AG09309 (cell line): ENCODE measurements around the gene CDKN3.

Source experiments
- DNase-seq: peaks from one replicate; pipeline ENCODE4 v3.0.0-alpha.2; 2010; ENCODE audit warnings: low read depth
- H3K4me3 ChIP-seq: 2 replicates; pipeline ENCODE4 v1.5.1; 2011; ENCODE audit warnings: mild to moderate bottlenecking, low read depth, low read length, moderate library complexity; ENCODE audit not compliant: control insufficient read depth
- TF ChIP-seq, protein P1 (sequence below): IDR thresholded peaks from 2 replicates; pipeline ENCODE4 v1.5.1; 2011; ENCODE audit warnings: mild to moderate bottlenecking, low read depth, low read length, inconsistent platforms; ENCODE audit not compliant: insufficient read depth, control insufficient read depth; ENCODE audit errors: missing control alignments

Gene CDKN3, protein sequence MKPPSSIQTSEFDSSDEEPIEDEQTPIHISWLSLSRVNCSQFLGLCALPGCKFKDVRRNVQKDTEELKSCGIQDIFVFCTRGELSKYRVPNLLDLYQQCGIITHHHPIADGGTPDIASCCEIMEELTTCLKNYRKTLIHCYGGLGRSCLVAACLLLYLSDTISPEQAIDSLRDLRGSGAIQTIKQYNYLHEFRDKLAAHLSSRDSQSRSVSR

DNA sequence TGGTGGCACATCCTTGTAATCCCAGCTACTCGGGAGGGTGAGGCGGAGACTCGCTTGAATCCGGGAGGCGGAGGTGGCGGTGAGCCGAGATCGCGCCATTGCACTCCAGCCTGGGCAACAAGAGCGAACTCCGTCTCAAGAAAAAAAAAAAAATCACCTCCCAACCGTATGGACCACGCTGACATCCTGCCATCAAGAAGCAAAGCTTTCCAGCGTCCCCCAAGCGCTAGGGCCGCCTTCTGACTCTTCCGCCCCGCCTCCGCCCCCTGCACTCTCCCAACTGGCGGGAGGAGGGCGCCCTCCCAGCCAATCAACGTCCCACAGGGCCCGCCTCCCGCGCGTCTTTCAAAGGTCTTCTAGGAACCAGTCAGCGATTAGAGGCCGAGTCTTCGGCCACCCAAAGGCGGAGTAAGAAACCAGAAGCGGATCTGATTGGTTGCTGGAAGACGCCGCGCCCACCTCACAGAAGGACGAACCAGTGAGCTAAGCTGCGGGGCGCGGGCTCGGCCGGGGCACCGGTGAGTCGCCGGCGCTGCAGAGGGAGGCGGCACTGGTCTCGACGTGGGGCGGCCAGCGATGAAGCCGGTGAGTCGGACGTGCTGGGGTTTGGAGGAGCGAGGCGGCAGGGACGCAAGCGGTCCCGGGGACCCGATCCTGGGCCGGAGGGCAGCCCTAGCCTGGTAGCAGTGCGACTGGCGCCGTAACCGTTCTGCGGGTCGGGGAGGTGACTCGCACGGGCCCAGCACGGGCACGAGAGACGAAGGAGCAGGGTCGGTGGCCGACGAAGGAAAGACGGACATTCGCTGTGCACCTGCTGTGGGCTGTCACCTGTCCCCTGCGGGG is at the start of gene CDKN3:
Gene CDKN3, plus strand, starts transcription at position 515 of the 843 bp plus-strand sequence. Its CDS starts 62 bp downstream, at position 577.
- peak; percentile 96 for DNase-seq
- peak within 1 kb of the TSS; percentile 97 for H3K4me3 ChIP-seq
- TF ChIP-seq, protein P1, sequence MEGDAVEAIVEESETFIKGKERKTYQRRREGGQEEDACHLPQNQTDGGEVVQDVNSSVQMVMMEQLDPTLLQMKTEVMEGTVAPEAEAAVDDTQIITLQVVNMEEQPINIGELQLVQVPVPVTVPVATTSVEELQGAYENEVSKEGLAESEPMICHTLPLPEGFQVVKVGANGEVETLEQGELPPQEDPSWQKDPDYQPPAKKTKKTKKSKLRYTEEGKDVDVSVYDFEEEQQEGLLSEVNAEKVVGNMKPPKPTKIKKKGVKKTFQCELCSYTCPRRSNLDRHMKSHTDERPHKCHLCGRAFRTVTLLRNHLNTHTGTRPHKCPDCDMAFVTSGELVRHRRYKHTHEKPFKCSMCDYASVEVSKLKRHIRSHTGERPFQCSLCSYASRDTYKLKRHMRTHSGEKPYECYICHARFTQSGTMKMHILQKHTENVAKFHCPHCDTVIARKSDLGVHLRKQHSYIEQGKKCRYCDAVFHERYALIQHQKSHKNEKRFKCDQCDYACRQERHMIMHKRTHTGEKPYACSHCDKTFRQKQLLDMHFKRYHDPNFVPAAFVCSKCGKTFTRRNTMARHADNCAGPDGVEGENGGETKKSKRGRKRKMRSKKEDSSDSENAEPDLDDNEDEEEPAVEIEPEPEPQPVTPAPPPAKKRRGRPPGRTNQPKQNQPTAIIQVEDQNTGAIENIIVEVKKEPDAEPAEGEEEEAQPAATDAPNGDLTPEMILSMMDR, result peak; percentile 44

DNA sequence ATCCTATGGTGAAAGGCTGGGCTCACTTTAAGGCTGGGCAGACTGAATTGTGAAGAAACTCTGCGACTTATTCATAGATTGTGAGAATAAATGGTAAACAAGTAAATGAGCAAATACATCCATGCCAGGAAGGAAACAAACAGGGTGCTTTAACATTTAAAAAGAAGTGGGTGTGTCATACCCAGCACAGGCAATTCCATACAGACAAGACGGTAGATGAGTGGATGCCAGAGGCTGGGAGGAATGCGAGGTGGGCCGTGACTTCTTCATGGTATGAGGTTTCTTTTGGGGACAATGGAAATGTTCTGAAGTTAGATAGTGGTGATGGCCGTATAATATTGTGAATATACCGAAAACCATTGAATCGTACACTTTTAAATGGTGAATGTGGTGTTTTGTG is 49.8 kb upstream of the CDKN3 start:
- no peak overlapping the region for H3K4me3 ChIP-seq
- no peak for DNase-seq
- TF ChIP-seq, protein P1, result no peak

DNA sequence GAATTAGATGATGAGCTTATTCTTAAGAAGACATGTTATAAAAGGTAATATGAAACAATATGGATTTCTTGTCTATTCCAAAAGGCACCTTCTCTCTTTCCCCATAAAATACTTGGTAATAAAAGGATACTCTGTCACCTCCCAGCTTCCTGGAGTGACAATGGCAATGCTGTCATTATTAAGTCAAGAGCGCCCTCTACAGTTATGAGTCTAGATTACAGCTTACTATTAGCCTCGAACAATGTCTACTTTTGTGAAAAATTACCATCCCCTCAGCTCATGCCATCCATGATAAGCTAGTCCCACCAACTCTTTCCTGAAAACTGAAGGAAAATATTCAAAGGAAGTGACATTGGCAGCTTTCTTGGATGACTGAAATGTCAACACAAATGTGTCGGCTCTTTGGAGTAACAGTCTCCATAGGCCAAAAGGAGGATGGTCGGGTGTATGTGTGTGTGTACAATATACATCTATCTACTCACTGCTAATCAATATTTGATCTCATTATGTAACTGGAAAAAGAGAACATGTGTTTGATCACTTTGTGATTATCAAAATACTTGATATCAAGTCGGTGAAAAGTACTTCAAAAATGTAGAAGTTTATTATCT is 48.7 kb upstream of the CDKN3 start:
- TF ChIP-seq, protein P1, result peak; percentile 63
- H3K4me3 ChIP-seq, result no peak overlapping the region
- DNase-seq, result no peak

DNA sequence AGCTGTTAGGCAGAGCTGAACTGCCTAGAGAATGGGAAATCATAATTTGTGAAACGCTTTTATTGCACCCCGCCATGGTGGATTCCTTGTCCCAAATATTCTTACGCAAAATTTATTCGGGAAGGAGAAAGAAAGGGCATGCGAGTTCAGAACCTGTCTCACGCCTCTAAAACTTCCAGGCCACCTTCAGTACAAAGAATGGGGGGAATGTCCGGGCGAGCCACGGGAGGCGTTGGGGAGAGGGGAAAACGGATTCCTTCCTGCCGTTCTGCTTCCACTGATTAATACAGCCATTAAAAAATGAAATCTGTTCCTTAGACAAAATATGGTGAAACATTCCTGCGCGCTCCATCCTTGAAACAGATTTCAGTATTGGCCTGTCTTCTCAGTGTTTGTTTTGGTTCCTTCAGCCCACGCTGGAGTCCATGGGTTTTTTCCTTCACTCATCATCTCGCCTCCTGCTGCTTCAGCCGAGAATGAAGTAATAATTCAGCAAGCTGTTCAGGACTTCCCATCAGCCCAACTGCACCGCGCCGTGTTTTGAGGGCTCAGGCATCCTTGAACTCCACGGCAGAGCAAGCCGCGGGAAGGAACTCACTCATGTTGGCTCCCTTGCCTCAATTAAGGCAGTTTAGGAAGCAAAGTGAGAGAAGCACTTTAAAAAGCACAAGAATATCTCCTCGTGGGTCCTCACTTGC is 47.7 kb upstream of the CDKN3 start:
- H3K4me3 ChIP-seq, result peak overlapping the region; percentile 17
- TF ChIP-seq, protein P1, result no peak
- DNase-seq, result no peak

DNA sequence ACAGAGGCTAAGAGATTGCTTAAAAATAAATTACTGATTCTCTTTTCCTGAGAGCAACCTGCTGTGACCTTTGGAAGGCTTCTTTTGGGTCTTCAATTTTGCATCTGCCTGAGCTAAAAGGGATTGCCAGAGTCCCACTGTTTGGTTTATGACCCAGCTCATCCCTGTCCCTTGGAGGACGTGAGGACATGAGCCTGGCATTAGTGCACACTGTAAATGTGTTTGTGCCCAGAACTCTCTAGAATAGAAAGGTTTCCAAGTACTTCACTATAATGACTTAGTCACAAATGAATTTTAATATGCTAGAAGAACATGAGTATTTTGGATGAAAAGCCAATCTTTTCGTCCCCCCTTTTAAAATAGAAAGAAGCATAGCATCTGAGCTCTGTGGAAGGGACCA is 47.1 kb upstream of the CDKN3 start:
- peak overlapping the region; percentile 17; the same call in 1 of the 2 replicates for H3K4me3 ChIP-seq
- DNase-seq, result no peak
- TF ChIP-seq, protein P1, result no peak

DNA sequence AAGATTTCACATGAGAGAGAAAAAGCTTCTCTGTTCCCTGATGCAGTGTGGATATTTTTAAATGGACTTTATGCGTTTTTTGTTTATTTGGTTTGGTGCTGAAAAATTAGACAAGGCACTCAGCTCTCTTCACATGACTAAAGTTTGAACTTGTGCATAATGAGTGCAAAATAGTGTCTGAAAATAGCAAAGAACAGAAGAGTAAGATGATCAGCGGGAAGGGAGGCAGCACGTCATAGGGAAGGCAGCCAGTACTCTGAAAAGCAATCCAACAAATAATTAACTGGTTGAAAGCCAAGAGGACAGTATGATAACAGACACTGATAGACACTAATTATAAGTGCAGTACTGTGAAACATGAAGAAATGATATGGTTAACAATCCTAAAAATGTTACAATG is 46.6 kb upstream of the CDKN3 start:
- DNase-seq, result no peak
- H3K4me3 ChIP-seq, result no peak overlapping the region
- TF ChIP-seq, protein P1, result no peak
